H9 (cell line): ENCODE measurements around the gene RBMS3. TPM values are rescaled to one million over a fixed set of nuclear protein-coding genes. Genes with fewer than 3 reads are reported as not detected.

Experiments used
- DNase-seq: peaks from one replicate; pipeline ENCODE4 v3.0.0-alpha.2; 2017
- H2AFZ ChIP-seq: one replicate; pipeline ENCODE4 v1.6.1; 2013; ENCODE audit warnings: mild to moderate bottlenecking, low read length, control low read depth, moderate library complexity
- H2AK5ac ChIP-seq: 2 replicates; pipeline ENCODE4 v1.6.1; 2013; ENCODE audit warnings: low read length, control low read depth, mixed read lengths; ENCODE audit not compliant: insufficient read length
- H2BK120ac ChIP-seq: one replicate; pipeline ENCODE4 v1.6.1; 2013; ENCODE audit warnings: low read depth, mild to moderate bottlenecking, low read length, control low read depth, inconsistent platforms; ENCODE audit not compliant: poor library complexity, severe bottlenecking
- H2BK12ac ChIP-seq: 2 replicates; pipeline ENCODE4 v1.6.1; 2013; ENCODE audit warnings: low read length, control low read depth, mixed read lengths, low read depth; ENCODE audit not compliant: insufficient read length
- H2BK15ac ChIP-seq: 2 replicates; pipeline ENCODE4 v1.6.1; 2013; ENCODE audit warnings: low read depth, low read length, control low read depth
- H2BK20ac ChIP-seq: one replicate; pipeline ENCODE4 v1.6.1; 2013; ENCODE audit warnings: low read depth, mild to moderate bottlenecking, low read length, control low read depth, inconsistent platforms; ENCODE audit not compliant: poor library complexity, severe bottlenecking
- H2BK5ac ChIP-seq: 2 replicates; pipeline ENCODE4 v1.6.1; 2013; ENCODE audit warnings: low read length, control low read depth, mixed read lengths; ENCODE audit not compliant: insufficient read length
- H3K14ac ChIP-seq: 2 replicates; pipeline ENCODE4 v1.6.1; 2013; ENCODE audit warnings: low read length, control low read depth; ENCODE audit not compliant: insufficient read depth
- H3K18ac ChIP-seq: 2 replicates; pipeline ENCODE4 v1.6.1; 2013; ENCODE audit warnings: low read depth, mild to moderate bottlenecking, mixed read lengths, low read length, control low read depth; ENCODE audit not compliant: insufficient read length
- H3K23ac ChIP-seq: 2 replicates; pipeline ENCODE4 v1.6.1; 2013; ENCODE audit warnings: low read length, control low read depth, mixed read lengths, low read depth; ENCODE audit not compliant: insufficient read length
- H3K23me2 ChIP-seq: 2 replicates; pipeline ENCODE4 v1.6.1; 2013; ENCODE audit warnings: low read depth, mild to moderate bottlenecking, mixed read lengths, low read length, control low read depth; ENCODE audit not compliant: insufficient read length, poor library complexity, severe bottlenecking
- H3K27ac ChIP-seq: 2 replicates; pipeline ENCODE4 v1.5.1; 2013; ENCODE audit warnings: low read length, control low read depth, mixed read lengths, low read depth; ENCODE audit not compliant: insufficient read length
- H3K27me3 ChIP-seq: 2 replicates; pipeline ENCODE4 v1.6.1; 2013; ENCODE audit warnings: low read length, control low read depth, inconsistent platforms; ENCODE audit not compliant: insufficient read depth
- H3K4ac ChIP-seq: 2 replicates; pipeline ENCODE4 v1.6.1; 2013; ENCODE audit warnings: low read depth, mild to moderate bottlenecking, control low read depth, inconsistent platforms, low read length, moderate library complexity
- H3K4me1 ChIP-seq: 2 replicates; pipeline ENCODE4 v1.6.1; 2013; ENCODE audit warnings: low read length, control low read depth, inconsistent platforms; ENCODE audit not compliant: insufficient read depth
- H3K4me2 ChIP-seq: 2 replicates; pipeline ENCODE4 v1.6.1; 2013; ENCODE audit warnings: low read length, control low read depth, mixed read lengths; ENCODE audit not compliant: insufficient read length, insufficient read depth
- H3K56ac ChIP-seq: 2 replicates; pipeline ENCODE4 v1.6.1; 2013; ENCODE audit warnings: low read depth, mild to moderate bottlenecking, mixed read lengths, low read length, control low read depth; ENCODE audit not compliant: insufficient read length
- H3K79me1 ChIP-seq: 2 replicates; pipeline ENCODE4 v1.6.1; 2013; ENCODE audit warnings: low read depth, mild to moderate bottlenecking, moderate library complexity, low read length, control low read depth, inconsistent platforms; ENCODE audit not compliant: insufficient read depth, poor library complexity, severe bottlenecking
- H3K79me2 ChIP-seq: 2 replicates; pipeline ENCODE4 v1.6.1; 2013; ENCODE audit warnings: low read length, control low read depth, inconsistent platforms; ENCODE audit not compliant: insufficient read depth
- H3K9ac ChIP-seq: 2 replicates; pipeline ENCODE4 v1.6.1; 2013; ENCODE audit warnings: low read length, control low read depth, mixed read lengths; ENCODE audit not compliant: insufficient read length; ENCODE audit errors: extremely low read depth
- H3K9me3 ChIP-seq: one replicate; pipeline ENCODE4 v1.6.1; 2013; ENCODE audit warnings: low read depth, low read length, inconsistent platforms; ENCODE audit not compliant: control insufficient read depth
- H3T11ph ChIP-seq: one replicate; pipeline ENCODE4 v1.6.1; 2013; ENCODE audit warnings: mild to moderate bottlenecking, low read length, control low read depth, inconsistent platforms
- H4K20me1 ChIP-seq: one replicate; pipeline ENCODE4 v1.6.1; 2013; ENCODE audit not compliant: control insufficient read depth, insufficient read length, insufficient read depth
- H4K5ac ChIP-seq: 2 replicates; pipeline ENCODE4 v1.6.1; 2013; ENCODE audit warnings: low read depth, mild to moderate bottlenecking, mixed read lengths, low read length, control low read depth; ENCODE audit not compliant: insufficient read length
- H4K8ac ChIP-seq: replicated peaks from 2 replicates; pipeline ENCODE4 v1.6.1; 2013; ENCODE audit warnings: low read length, control low read depth, mixed read lengths, low read depth; ENCODE audit not compliant: insufficient read length
- H4K91ac ChIP-seq: 2 replicates; pipeline ENCODE4 v1.6.1; 2013; ENCODE audit warnings: low read depth, mild to moderate bottlenecking, moderate library complexity, mixed read lengths, low read length, control low read depth; ENCODE audit not compliant: insufficient read length
- H3K27ac Mint-ChIP-seq, 3 experiments: 2 replicates in 2 of 3; 3 replicates in 1 of 3; pipeline ENCODE4 v1.8.0; 2020 to 2021; ENCODE audit warnings: mixed read lengths in 3 of 3, mild to moderate bottlenecking in 1 of 3, moderate library complexity in 1 of 3
- H3K27me3 Mint-ChIP-seq: 2 replicates; pipeline ENCODE4 v1.8.0; 2021; ENCODE audit warnings: low read depth, mild to moderate bottlenecking, moderate library complexity, mixed read lengths
- H3K36me3 Mint-ChIP-seq, 3 experiments: 2 replicates in 2 of 3; 3 replicates in 1 of 3; pipeline ENCODE4 v1.8.0; 2020 to 2021; ENCODE audit warnings: low read depth in 3 of 3, mixed read lengths in 3 of 3; ENCODE audit not compliant: insufficient read depth in 1 of 3
- H3K4me1 Mint-ChIP-seq, 2 experiments: 2 replicates each; pipeline ENCODE4 v1.8.0; 2020; ENCODE audit warnings: mixed read lengths in 2 of 2
- H3K4me3 Mint-ChIP-seq, 2 experiments: 2 replicates in 1 of 2; 3 replicates in 1 of 2; pipeline ENCODE4 v1.8.0; 2020 to 2021; ENCODE audit warnings: mild to moderate bottlenecking in 2 of 2, mixed read lengths in 2 of 2, moderate library complexity in 1 of 2
- H3K9me3 Mint-ChIP-seq, 2 experiments: 2 replicates in 1 of 2; 3 replicates in 1 of 2; pipeline ENCODE4 v1.8.0; 2020; ENCODE audit warnings: mild to moderate bottlenecking in 2 of 2, mixed read lengths in 2 of 2, moderate library complexity in 1 of 2
- CTCF ChIP-seq: fragments of 200-600 bp; sonication (generic); conservative IDR thresholded peaks from 3 replicates; pipeline ENCODE4 v1.8.0; 2021; ENCODE audit warnings: antibody characterized with exemption, mild to moderate bottlenecking
- WGBS: extraction: QIAGEN DNeasy Blood & Tissue Kit; methylation state at CpG from one replicate; pipeline ENCODE4 v1.1.7; 2013; ENCODE audit warnings: missing lambda C conversion rate, low lambda C conversion rate, mixed read lengths; ENCODE audit not compliant: insufficient read length; ENCODE audit errors: extremely low coverage; 5-methylcytosine and 5-hydroxymethylcytosine counted together
- total RNA-seq: library from RNA; stranded (reverse); gene quantifications from 2 replicates; pipeline ENCODE4 v1.2.1, GENCODE V29; 2021

Gene RBMS3
- total RNA-seq, 1 experiment from 2014 or later, result 8.1 TPM

- H3K79me2 ChIP-seq, result no peaks in the 10 kb centered on the region
- Mint-ChIP-seq H3K4me3 (no peak overlapping the region), H3K36me3 (no peaks in the 10 kb centered on the region), H3K27ac (no peak overlapping the region), H3K9me3 (no peaks in the 10 kb centered on the region), H3K27me3 (no peaks in the 10 kb centered on the region), H3K4me1 (peaks cover 2% of the 10 kb centered on the region in 2 experiments; a peak in 2 of 4 replicates)
- no peak overlapping the region for H2BK120ac ChIP-seq
- no peak overlapping the region for H3K18ac ChIP-seq
- H3K23ac ChIP-seq, result no peak overlapping the region
- no peaks in the 10 kb centered on the region for H3K27me3 ChIP-seq
- no peak overlapping the region for H2AK5ac ChIP-seq
- no peak overlapping the region for H4K8ac ChIP-seq
- no peak for DNase-seq
- no peak overlapping the region for H2AFZ ChIP-seq
- no peak overlapping the region for H3K56ac ChIP-seq
- no peak overlapping the region for H2BK15ac ChIP-seq
- H3K4me2 ChIP-seq, result no peak overlapping the region
- no peaks in the 10 kb centered on the region for H3K4me1 ChIP-seq
- H2BK20ac ChIP-seq, result no peak overlapping the region
- no peak overlapping the region for H3K4ac ChIP-seq
- no peaks in the 10 kb centered on the region for H3K23me2 ChIP-seq
- no peak overlapping the region for H3T11ph ChIP-seq
- no peak overlapping the region for H3K27ac ChIP-seq
- H4K5ac ChIP-seq, result no peak overlapping the region
- no peaks in the 10 kb centered on the region for H4K20me1 ChIP-seq
- no CpG with 5 or more reads among the region's 1 CpG for WGBS
- TF ChIP-seq CTCF, result no peak
- H4K91ac ChIP-seq, result no peak overlapping the region
- H2BK5ac ChIP-seq, result no peak overlapping the region
- no peak overlapping the region for H2BK12ac ChIP-seq
- no peak overlapping the region for H3K14ac ChIP-seq
- H3K9me3 ChIP-seq, result no peaks in the 10 kb centered on the region
- H3K9ac ChIP-seq, result no peak overlapping the region
- no peaks in the 10 kb centered on the region for H3K79me1 ChIP-seq
These were observed 246.4 kb downstream of the RBMS3 start for GRCh38 chr3:29527246-29527645.
